ENCODE measurements around the gene FALEC.

- TF ChIP-seq REST (IDR thresholded peaks at IDR 0.05; ENCODE audit: insufficient read depth in 1 of 2, low read depth in 2 of 2, low read length in 2 of 2), result no peak
- TF ChIP-seq TAF1 (IDR thresholded peaks at IDR 0.05; ENCODE audit: borderline replicate concordance, insufficient read depth, low read length), result no peak
- TF ChIP-seq POLR2AphosphoS5 (IDR thresholded peaks at IDR 0.05; ENCODE audit: low read depth, low read length), result no peak
Observed at GRCh38 chr1:150528196-150528595, 12.6 kb downstream of the FALEC start.

Measured in PFSK-1 (cell line).